NCI-H128 (cell line): ENCODE results near the gene PLEKHG2.
"Not testable (repeated sequence)": the region's sequence is repeated elsewhere in the genome, so short reads cannot be mapped to it uniquely, and the experiment has no call there.

ENCODE experiments used
- DNase-seq: peaks from one replicate; lab custom pipeline; 2025; ENCODE audit not compliant: unreplicated experiment; lab: John Stamatoyannopoulos, UW

Gene PLEKHG2

GRCh38 chr19:39446365-39447084, 34.1 kb downstream of the PLEKHG2 start:
- DNase-seq = no peak

- no peak for DNase-seq
Measured at GRCh38 chr19:39448271-39448670, 35.8 kb downstream of the PLEKHG2 start.

- DNase-seq = no peak
Measured at GRCh38 chr19:39449116-39449797, 36.8 kb downstream of the PLEKHG2 start.

GRCh38 chr19:39451257-39451656, 38.8 kb downstream of the PLEKHG2 start:
- DNase-seq = not testable (repeated sequence)

- no peak for DNase-seq
Measured at GRCh38 chr19:39463403-39463802, 50.9 kb downstream of the PLEKHG2 start.

- no peak for DNase-seq
Measured at GRCh38 chr19:39465956-39466747, 53.7 kb downstream of the PLEKHG2 start.

- no peak for DNase-seq
Measured at GRCh38 chr19:39467941-39468340, 55.5 kb downstream of the PLEKHG2 start.

- no peak for DNase-seq
Measured at GRCh38 chr19:39469036-39469435, 56.6 kb downstream of the PLEKHG2 start.

GRCh38 chr19:39469567-39469966, 57.1 kb downstream of the PLEKHG2 start:
- DNase-seq = no peak

GRCh38 chr19:39470724-39471339, 58.4 kb downstream of the PLEKHG2 start:
- no peak for DNase-seq

GRCh38 chr19:39471756-39472536, 59.5 kb downstream of the PLEKHG2 start:
- DNase-seq = no peak

GRCh38 chr19:39472746-39473442, 60.4 kb downstream of the PLEKHG2 start:
- no peak for DNase-seq

GRCh38 chr19:39473443-39473960, 61.0 kb downstream of the PLEKHG2 start:
- DNase-seq = no peak

- peak; percentile 7 for DNase-seq
Measured at GRCh38 chr19:39474139-39474620, 61.7 kb downstream of the PLEKHG2 start.

- no peak for DNase-seq
Measured at GRCh38 chr19:39475748-39476147, 63.3 kb downstream of the PLEKHG2 start.
